Neuron (in vitro differentiated cells): ENCODE results near the gene LDLRAP1.

Experiments
- H2AFZ ChIP-seq: one replicate; pipeline ENCODE4 v1.6.1; 2013; ENCODE audit warnings: low read depth, mild to moderate bottlenecking, inconsistent platforms, low read length, moderate library complexity
- H3K27me3 ChIP-seq: one replicate; pipeline ENCODE4 v1.6.1; 2013; ENCODE audit warnings: low read length; ENCODE audit not compliant: insufficient read depth
- H3K36me3 ChIP-seq: one replicate; pipeline ENCODE4 v1.6.1; 2013; ENCODE audit warnings: low read length; ENCODE audit not compliant: insufficient read depth
- H3K4me1 ChIP-seq: one replicate; pipeline ENCODE4 v1.6.1; 2013; ENCODE audit warnings: low read length; ENCODE audit not compliant: insufficient read depth
- H3K4me3 ChIP-seq: 2 replicates; pipeline ENCODE4 v1.5.1; 2013; ENCODE audit warnings: mild to moderate bottlenecking, low read length, moderate library complexity
- H3K9me3 ChIP-seq: one replicate; pipeline ENCODE4 v1.6.1; 2013; ENCODE audit warnings: low read length

LDLRAP1 gene

DNA sequence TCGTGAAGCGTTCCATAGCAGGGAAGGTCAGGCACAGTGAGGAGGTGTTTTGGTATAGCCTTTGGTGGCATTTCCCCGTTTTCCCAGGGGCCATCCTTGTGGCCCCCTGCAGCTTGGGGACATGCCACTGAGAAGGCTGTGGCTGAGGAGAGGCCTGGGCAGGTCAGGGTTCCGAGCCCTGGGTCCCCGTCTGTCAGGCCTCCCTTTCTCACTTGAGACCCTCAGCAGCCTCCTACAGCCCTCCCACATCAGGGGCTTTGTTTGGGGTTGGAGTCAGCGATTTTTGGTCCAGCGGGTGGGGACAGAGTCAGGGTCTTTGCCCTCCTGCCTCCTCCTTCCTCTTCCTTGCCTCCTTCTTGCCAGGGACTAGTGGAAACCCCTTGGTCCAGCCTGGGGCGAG is 22.2 kb downstream of the LDLRAP1 start:
- Histone ChIP-seq H2AFZ (no peak overlapping the region), H3K9me3 (no peaks in the 10 kb centered on the region), H3K4me1 (peaks cover 59% of the 10 kb centered on the region), H3K27me3 (no peaks in the 10 kb centered on the region), H3K4me3 (no peak overlapping the region), H3K36me3 (no peaks in the 10 kb centered on the region)

DNA sequence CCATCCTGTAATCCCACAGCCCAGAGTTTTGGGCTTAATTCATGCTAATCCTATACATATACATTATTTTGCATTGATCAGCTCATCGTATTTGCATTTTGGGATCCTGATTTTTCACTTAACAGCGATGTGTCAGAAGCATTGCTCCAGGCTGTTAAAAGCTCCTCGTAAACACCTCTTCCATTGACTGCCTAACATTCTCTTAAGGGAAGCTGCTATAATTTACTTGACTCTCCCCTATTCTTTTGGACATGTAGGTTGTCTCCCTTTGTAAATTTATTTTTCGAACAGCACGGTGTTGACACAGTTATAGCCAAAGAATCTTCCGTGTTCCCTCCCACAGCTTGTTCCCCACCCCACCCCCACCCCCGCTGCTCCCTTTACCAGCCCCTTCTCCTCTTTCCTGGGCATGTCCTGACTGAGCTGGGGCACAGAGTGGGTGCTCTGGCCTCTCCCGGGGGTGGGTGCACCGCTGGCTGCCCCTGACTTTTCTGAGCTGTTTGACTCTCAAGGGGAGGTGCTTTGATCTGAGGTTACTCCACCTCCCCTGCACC is 22.8 kb downstream of the LDLRAP1 start:
- Histone ChIP-seq H2AFZ (no peak overlapping the region), H3K4me1 (peaks cover 59% of the 10 kb centered on the region), H3K4me3 (no peak overlapping the region), H3K9me3 (no peaks in the 10 kb centered on the region), H3K36me3 (no peaks in the 10 kb centered on the region), H3K27me3 (no peaks in the 10 kb centered on the region)

DNA sequence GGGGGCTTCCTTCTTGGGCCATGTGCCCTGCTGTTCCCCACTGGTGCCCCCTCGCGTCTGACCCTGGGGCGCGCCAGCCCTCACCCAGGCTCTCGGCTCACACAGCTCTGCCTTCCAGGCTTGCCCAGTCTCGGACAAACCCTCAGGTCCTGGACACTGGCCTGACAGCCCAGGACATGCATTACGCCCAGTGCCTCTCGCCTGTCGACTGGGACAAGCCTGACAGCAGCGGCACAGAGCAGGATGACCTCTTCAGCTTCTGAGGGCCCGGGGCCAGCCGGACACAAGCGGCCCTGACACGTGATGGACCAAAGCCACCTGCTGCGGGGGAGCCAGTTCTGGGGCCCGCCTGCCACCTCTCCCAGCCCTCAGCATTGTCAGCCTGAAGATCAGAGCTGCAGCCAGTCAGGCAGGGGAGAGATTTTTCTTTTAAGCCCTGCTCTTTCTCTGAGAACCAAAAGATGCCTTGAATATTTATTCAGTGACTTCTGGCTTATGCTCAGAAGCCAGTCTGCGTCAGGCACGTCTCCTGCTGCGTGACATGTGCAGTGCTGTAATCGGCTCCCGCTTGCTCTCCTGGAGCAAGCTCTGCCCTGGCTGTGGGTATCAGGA is 23.4 kb downstream of the LDLRAP1 start:
- peaks cover 59% of the 10 kb centered on the region for H3K4me1 ChIP-seq
- H3K27me3 ChIP-seq, result no peaks in the 10 kb centered on the region
- H3K9me3 ChIP-seq, result no peaks in the 10 kb centered on the region
- H3K36me3 ChIP-seq, result no peaks in the 10 kb centered on the region
- no peak overlapping the region for H3K4me3 ChIP-seq
- H2AFZ ChIP-seq, result no peak overlapping the region

- H3K9me3 ChIP-seq, result no peaks in the 10 kb centered on the region
- no peaks in the 10 kb centered on the region for H3K27me3 ChIP-seq
- no peaks in the 10 kb centered on the region for H3K36me3 ChIP-seq
- peaks cover 62% of the 10 kb centered on the region for H3K4me1 ChIP-seq
- no peak overlapping the region for H2AFZ ChIP-seq
- H3K4me3 ChIP-seq, result no peak overlapping the region
Observed at GRCh38 chr1:25567710-25568089, 24.3 kb downstream of the LDLRAP1 start.

DNA sequence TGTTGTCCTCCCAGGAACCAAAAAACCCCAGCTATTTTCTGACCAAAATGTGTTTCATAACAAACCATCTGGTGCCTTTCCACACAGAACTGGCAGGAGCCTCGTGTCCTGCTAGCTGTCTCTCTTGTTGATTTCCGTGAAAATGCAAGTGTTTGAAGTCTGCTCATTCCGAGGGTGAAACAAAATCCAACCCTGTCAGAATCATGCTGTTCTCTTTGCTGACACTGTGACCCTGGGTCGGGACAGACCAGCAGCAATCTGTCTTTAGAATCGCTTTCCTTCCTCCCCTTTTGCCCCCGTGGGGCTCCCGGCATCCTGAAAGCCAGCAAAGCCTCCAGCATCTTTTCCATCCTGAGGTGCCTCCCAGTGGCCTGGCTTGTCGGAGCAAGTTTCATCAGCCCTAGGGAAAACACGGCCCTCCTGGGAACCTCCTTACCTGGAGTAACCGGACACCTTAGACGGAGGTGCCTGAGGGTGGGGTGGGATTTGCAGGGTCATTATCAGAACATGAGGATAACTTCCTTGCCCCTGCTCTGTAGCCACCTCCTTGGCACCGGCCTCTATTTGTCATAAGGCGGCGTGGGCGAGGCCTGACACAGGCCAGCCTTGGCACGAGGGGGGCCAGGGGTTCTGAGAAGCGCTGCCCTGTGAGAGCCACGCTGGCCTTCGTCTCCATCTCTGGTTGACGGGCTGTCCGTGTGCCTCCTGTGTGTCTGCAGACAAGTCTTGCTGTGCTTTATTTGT is 24.9 kb downstream of the LDLRAP1 start:
- no peak overlapping the region for H2AFZ ChIP-seq
- H3K9me3 ChIP-seq, result no peaks in the 10 kb centered on the region
- H3K36me3 ChIP-seq, result no peaks in the 10 kb centered on the region
- H3K4me3 ChIP-seq, result no peak overlapping the region
- no peaks in the 10 kb centered on the region for H3K27me3 ChIP-seq
- peaks cover 62% of the 10 kb centered on the region for H3K4me1 ChIP-seq

DNA sequence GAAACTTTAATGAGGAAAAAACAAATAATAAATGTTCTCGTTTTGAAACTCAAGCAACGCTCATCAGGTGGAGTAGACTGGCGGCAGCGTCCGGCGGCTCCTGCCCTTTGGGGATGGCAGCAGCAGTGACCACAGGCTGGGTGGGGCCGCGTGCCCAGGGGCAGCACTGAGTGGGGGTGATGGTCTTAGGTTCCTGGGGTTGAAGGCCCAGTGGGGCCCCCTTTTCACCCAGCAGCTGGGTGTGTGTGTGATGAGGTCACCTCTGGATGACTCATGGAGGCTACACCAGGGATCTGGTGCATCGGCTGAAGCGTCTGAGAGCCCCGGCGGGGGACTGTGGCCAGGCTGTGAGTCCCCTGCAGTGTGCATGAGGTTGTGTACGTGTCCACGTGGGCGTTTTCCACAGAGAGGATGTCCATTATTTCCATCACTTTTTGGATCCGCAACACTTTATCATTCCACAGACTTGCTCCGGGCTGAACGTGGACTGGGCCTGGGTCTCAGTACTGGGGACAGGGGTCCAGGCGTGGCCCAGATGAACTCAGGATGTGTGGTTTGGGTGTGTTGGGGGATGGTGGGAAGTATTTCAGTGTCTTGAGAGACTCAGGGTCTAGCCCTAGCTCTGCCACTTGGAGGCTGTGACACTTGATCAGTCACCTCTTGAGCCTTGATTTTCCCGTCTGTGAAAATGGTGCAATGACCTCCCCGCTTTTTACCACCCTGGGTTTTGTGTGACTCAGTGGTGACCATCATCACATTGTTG is 25.6 kb downstream of the LDLRAP1 start:
- Histone ChIP-seq H3K36me3 (no peaks in the 10 kb centered on the region), H2AFZ (no peak overlapping the region), H3K9me3 (no peaks in the 10 kb centered on the region), H3K4me3 (no peak overlapping the region), H3K4me1 (peaks cover 61% of the 10 kb centered on the region), H3K27me3 (peaks cover 1% of the 10 kb centered on the region)

- no peaks in the 10 kb centered on the region for H3K36me3 ChIP-seq
- peaks cover 2% of the 10 kb centered on the region for H3K27me3 ChIP-seq
- no peak overlapping the region for H2AFZ ChIP-seq
- H3K4me1 ChIP-seq, result peaks cover 57% of the 10 kb centered on the region
- H3K9me3 ChIP-seq, result no peaks in the 10 kb centered on the region
- H3K4me3 ChIP-seq, result no peak overlapping the region
Observed at GRCh38 chr1:25569597-25570396, 26.4 kb downstream of the LDLRAP1 start.

GRCh38 chr1:25570798-25571521 is 27.6 kb downstream of the LDLRAP1 start:
- Histone ChIP-seq H3K9me3 (no peaks in the 10 kb centered on the region), H3K4me1 (peaks cover 46% of the 10 kb centered on the region)

DNA sequence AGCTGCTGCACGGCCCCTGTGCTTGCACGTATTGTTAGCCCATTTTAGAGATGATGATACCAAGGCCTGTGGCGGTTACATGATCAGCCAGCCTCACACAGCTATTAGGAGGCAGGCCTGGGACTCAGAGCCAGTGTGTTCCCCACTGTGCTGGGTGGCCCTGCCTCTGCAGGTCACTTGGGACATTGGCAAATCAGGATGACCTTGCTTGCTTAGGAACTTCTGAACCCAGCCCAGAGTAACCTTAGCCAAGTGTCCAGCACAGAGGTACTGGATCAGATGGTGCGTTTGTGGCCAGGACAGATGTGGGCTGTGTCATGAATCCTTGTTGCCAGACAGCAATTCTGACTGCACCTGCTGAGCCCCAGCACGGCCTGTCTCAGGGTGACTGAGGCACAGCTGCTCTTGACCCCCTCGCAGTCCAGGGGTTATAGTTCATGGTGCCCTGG is 28.1 kb downstream of the LDLRAP1 start:
- Histone ChIP-seq H3K27me3 (peaks cover 2% of the 10 kb centered on the region), H2AFZ (no peak overlapping the region), H3K4me1 (peaks cover 40% of the 10 kb centered on the region), H3K4me3 (no peak overlapping the region), H3K9me3 (no peaks in the 10 kb centered on the region), H3K36me3 (no peaks in the 10 kb centered on the region)

More at GRCh38 chr1:25570798-25571521, 27.6 kb downstream of the LDLRAP1 start:
- H3K36me3 ChIP-seq, result no peaks in the 10 kb centered on the region
- no peak overlapping the region for H2AFZ ChIP-seq
- H3K4me3 ChIP-seq, result no peak overlapping the region
- peaks cover 2% of the 10 kb centered on the region for H3K27me3 ChIP-seq

DNA sequence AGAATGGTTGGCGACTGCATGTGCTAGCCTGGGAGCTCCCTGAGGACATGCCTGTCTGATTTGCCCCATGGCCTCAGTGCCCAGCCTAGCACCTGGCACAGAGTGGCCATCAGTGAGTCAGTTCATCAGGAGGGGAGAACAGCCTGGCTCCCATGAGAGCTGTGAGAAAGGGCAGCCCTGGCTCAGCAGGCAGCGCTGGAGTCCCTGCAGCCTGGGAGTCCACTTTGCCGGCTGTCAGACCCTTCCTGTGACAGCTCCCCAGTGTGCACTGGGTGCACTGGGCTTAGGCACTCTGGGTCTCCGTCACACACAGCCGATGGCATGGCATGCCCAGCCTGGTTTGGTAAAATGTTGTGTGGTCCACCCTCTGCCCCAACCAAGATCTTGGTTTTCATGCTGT is 28.7 kb downstream of the LDLRAP1 start:
- H3K4me3 ChIP-seq, result no peak overlapping the region
- no peaks in the 10 kb centered on the region for H3K9me3 ChIP-seq
- no peaks in the 10 kb centered on the region for H3K36me3 ChIP-seq
- H3K27me3 ChIP-seq, result peaks cover 2% of the 10 kb centered on the region
- peaks cover 38% of the 10 kb centered on the region for H3K4me1 ChIP-seq
- H2AFZ ChIP-seq, result no peak overlapping the region

DNA sequence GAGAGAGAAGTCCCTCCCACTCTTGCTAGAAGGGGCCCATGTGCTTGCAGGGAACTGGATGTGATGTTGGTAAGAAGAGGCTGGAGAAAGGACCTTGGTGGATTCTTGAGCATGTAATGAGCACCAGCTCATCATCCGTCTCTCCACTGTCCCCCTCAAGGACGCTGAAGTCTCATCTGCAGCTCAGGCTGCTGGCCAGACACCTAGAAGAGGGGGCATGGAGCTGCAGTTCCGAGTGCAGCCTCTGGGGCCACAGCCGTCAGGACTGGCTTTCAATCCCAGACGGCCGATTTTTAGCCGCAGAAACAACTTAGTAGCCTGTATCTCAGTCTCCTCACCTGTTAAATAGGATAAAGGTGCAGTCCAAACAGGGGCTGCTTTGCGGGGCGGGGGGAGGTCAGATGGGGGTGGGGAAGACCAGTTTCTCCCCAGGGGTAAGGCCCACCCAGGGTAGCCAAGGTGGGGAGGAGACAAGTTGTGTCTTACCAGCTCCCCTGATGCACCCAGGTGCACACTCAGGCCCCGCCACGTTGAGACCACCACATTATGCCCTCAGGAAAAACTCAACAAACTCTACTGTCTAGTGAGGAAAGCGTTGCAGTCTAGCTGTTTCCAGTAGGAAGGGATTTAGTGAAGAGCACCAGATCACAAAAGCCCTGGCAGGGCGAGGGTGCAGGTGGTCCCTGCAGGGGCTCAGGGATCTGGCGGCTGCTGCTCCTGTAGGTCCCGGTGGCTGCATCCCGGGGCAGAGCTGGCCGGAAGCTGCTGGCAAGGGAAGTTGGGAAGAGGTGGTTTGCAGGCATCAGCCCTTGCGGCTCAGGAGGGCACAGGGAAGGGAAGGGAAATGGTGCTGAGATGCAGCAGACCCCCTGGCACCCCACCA is 29.5 kb downstream of the LDLRAP1 start:
- H3K4me3 ChIP-seq, result no peak overlapping the region
- H3K36me3 ChIP-seq, result no peaks in the 10 kb centered on the region

More for the DNA sequence above, 29.5 kb downstream of the LDLRAP1 start:
- Histone ChIP-seq H3K4me1 (peaks cover 30% of the 10 kb centered on the region), H3K9me3 (no peaks in the 10 kb centered on the region), H3K27me3 (peaks cover 2% of the 10 kb centered on the region), H2AFZ (no peak overlapping the region)
